B cell (primary cell): ENCODE data around the gene IDI2. TPM values are rescaled to one million over a fixed set of nuclear protein-coding genes. Genes with fewer than 3 reads are reported as not detected.

Source experiments
- ATAC-seq: fragments of 200-7000 bp; cut with Tn5 transposase; one replicate; pipeline ENCODE4 v1.10.0; 2021; ENCODE audit warnings: low read depth, mild to moderate bottlenecking, moderate number of reproducible peaks, moderate library complexity
- CTCF ChIA-PET: fragments of 350-600 bp; sonication (Branson Sonifier 250); formaldehyde crosslinking; loops from one replicate; lab custom pipeline; 2021; ENCODE audit warnings: antibody characterized with exemption, inconsistent platforms; lab: Charles Lee
- POLR2A ChIA-PET: fragments of 350-600 bp; sonication (Branson Sonifier 250); formaldehyde crosslinking; loops from one replicate; lab custom pipeline; 2021; ENCODE audit warnings: antibody characterized with exemption; lab: Charles Lee
- DNase-seq: peaks from one replicate; pipeline ENCODE4 v3.0.0; 2013
- H2AFZ ChIP-seq: 2 replicates; pipeline ENCODE4 v1.6.1; 2012; ENCODE audit warnings: mild to moderate bottlenecking, low read depth, low read length; ENCODE audit not compliant: insufficient read depth, poor library complexity, severe bottlenecking
- H3K27ac ChIP-seq, 2 donors: 1 replicate in 1 of 2; 2 replicates in 1 of 2; pipeline ENCODE4 v1.5.1; 2012 to 2013; ENCODE audit warnings: low read length in 2 of 2, mild to moderate bottlenecking in 2 of 2, moderate library complexity in 1 of 2
- H3K27me3 ChIP-seq, 4 experiments: fragments of 200-600 bp in 1 of 4; sonication (generic) in 1 of 4; replicated peaks in 1 of 4; 1 replicate in 2 of 4; 2 replicates in 2 of 4; pipeline versions ENCODE4 v1.6.1 to v1.7.0; 2013 to 2016; ENCODE audit warnings: low read length in 3 of 4, mild to moderate bottlenecking in 2 of 4, mixed read lengths in 1 of 4, moderate library complexity in 1 of 4; ENCODE audit not compliant: insufficient read depth in 4 of 4, control insufficient read depth in 3 of 4; ENCODE audit errors: control extremely low read depth in 1 of 4
- H3K36me3 ChIP-seq, 2 experiments: replicated peaks in 1 of 2; 1 replicate in 1 of 2; 2 replicates in 1 of 2; pipeline versions ENCODE4 v1.6.1 to v1.7.1; 2013; ENCODE audit warnings: low read length in 1 of 2; ENCODE audit not compliant: insufficient read depth in 2 of 2, control insufficient read depth in 1 of 2; ENCODE audit errors: control extremely low read depth in 1 of 2, extremely low read depth in 1 of 2
- H3K4me1 ChIP-seq, 2 donors: fragments of 200-600 bp in 1 of 2; sonication (generic) in 1 of 2; 1 replicate in 1 of 2; 2 replicates in 1 of 2; pipeline versions ENCODE4 v1.5.1 to v1.6.1; 2013 to 2017; ENCODE audit warnings: low read length in 2 of 2; ENCODE audit not compliant: control insufficient read depth in 2 of 2, insufficient read depth in 2 of 2
- H3K4me2 ChIP-seq: replicated peaks from 2 replicates; pipeline ENCODE3; 2012; ENCODE audit warnings: mild to moderate bottlenecking, low read depth, low read length; ENCODE audit not compliant: poor library complexity, severe bottlenecking
- H3K4me3 ChIP-seq, 5 experiments: fragments of 200-600 bp in 1 of 5; sonication (generic) in 1 of 5; 1 replicate in 3 of 5; 2 replicates in 2 of 5; pipeline versions ENCODE4 v1.5.1 to v1.7.0; 2011 to 2016; ENCODE audit warnings: low read length in 4 of 5, mild to moderate bottlenecking in 4 of 5, low read depth in 2 of 5, control low read depth in 1 of 5, moderate library complexity in 1 of 5; ENCODE audit not compliant: insufficient read depth in 1 of 5; ENCODE audit errors: control extremely low read depth in 1 of 5, extremely low read depth in 1 of 5
- H3K79me2 ChIP-seq: fragments of 200-600 bp; sonication (generic); one replicate; pipeline ENCODE4 v1.6.0; 2016; ENCODE audit warnings: low read length; ENCODE audit not compliant: control insufficient read depth, insufficient read depth
- H3K9ac ChIP-seq: fragments of 200-600 bp; sonication (generic); 2 replicates; pipeline ENCODE4 v1.6.1; 2017; ENCODE audit warnings: mild to moderate bottlenecking, low read length, moderate library complexity
- H3K9me3 ChIP-seq, 3 donors: one replicate each; pipeline versions ENCODE4 v1.6.1 to v1.7.1; 2013; ENCODE audit warnings: low read length in 2 of 3; ENCODE audit not compliant: control insufficient read depth in 2 of 3, insufficient read depth in 1 of 3; ENCODE audit errors: control extremely low read depth in 1 of 3
- H4K20me1 ChIP-seq: 2 replicates; pipeline ENCODE4 v1.6.0; 2012; ENCODE audit warnings: mild to moderate bottlenecking, low read length; ENCODE audit not compliant: insufficient read depth, control insufficient read depth, poor library complexity, severe bottlenecking
- H3K27ac Mint-ChIP-seq: one replicate; pipeline ENCODE4 v1.8.0; 2021; ENCODE audit warnings: mixed read lengths
- H3K27me3 Mint-ChIP-seq: one replicate; pipeline ENCODE4 v1.8.0; 2021; ENCODE audit warnings: mixed read lengths
- H3K4me1 Mint-ChIP-seq: one replicate; pipeline ENCODE4 v1.8.0; 2021; ENCODE audit warnings: mixed read lengths
- H3K4me3 Mint-ChIP-seq: one replicate; pipeline ENCODE4 v1.8.0; 2021; ENCODE audit warnings: mixed read lengths
- H3K9me3 Mint-ChIP-seq: one replicate; pipeline ENCODE4 v1.8.0; 2022; ENCODE audit warnings: mixed read lengths; ENCODE audit not compliant: insufficient read depth
- CTCF ChIP-seq: fragments of 200-600 bp; IDR thresholded peaks from one replicate; pipeline ENCODE4 v1.8.0; 2022; ENCODE audit warnings: antibody characterized with exemption, mild to moderate bottlenecking
- EZH2 ChIP-seq: IDR thresholded peaks from 2 replicates; pipeline ENCODE4 v1.6.1; 2012; ENCODE audit warnings: borderline replicate concordance, low read depth, mild to moderate bottlenecking, moderate library complexity, low read length; ENCODE audit not compliant: insufficient read depth, poor library complexity, severe bottlenecking
- WGBS: methylation state at CpG from one replicate; pipeline ENCODE4 v1.1.5; 2013; ENCODE audit warnings: missing lambda C conversion rate; ENCODE audit not compliant: insufficient coverage; 5-methylcytosine and 5-hydroxymethylcytosine counted together
- intact Hi-C: fragments of 100-400 bp; cut with micrococcal nuclease; formaldehyde crosslinking; loops from one replicate; pipeline ENCODE4 v1.10.0; 2022
- polyA plus RNA-seq: library from polyadenylated mRNA; depleted of rRNA; stranded (reverse); fragments of >200 nt; gene quantifications from 2 replicates; pipeline ENCODE4 v1.2.3, GENCODE V29; 2012
- total RNA-seq, 2 donors: library from RNA; stranded (reverse); fragments of 120-200 nt in 1 of 2; gene quantifications; 1 replicate in 1 of 2; 2 replicates in 1 of 2; pipeline versions ENCODE4 v1.2.3 to v1.2.4, GENCODE V29; 2013 to 2022

The IDI2 gene
- total and polyA plus RNA-seq, 2 donors (not counting 1 experiment from before 2014, with no cell fraction given), result not detected

GRCh38 chr10:1064964-1065247 is 39.2 kb upstream of the IDI2 start:
- H3K4me3 Mint-ChIP-seq, result no peak overlapping the region
- peaks cover 30% of the 10 kb centered on the region for H3K4me1 Mint-ChIP-seq
- H3K4me3 ChIP-seq, result no peak overlapping the region
- 100% methylated on average over 2 of the region's 4 CpGs for WGBS
- peaks cover 54% of the 10 kb centered on the region for H4K20me1 ChIP-seq
- no peak overlapping the region for H3K27ac Mint-ChIP-seq
- ChIA-PET CTCF (interaction anchor here (0.5 kb wide), 1 partner anchor 214 kb away, joined by 3 read pairs; no protein-coding TSS in a partner anchor), POLR2A (no interaction called here)
- no peak overlapping the region for H3K9ac ChIP-seq
- no peak for DNase-seq
- no peaks in the 10 kb centered on the region for H3K27me3 Mint-ChIP-seq
- H3K36me3 ChIP-seq, result peaks cover 1 to 14% of the 10 kb centered on the region in 2 experiments
- H3K4me2 ChIP-seq, result no peak overlapping the region
- no peaks in the 10 kb centered on the region for H3K27me3 ChIP-seq
- H3K79me2 ChIP-seq, result peaks cover 63% of the 10 kb centered on the region
- H3K9me3 ChIP-seq, result no peaks in the 10 kb centered on the region
- ATAC-seq, result no peak
- H3K4me1 ChIP-seq, result no peaks in the 10 kb centered on the region
- no peaks in the 10 kb centered on the region for H3K9me3 Mint-ChIP-seq
- intact Hi-C loops, result no loop called here
- no peak overlapping the region for H2AFZ ChIP-seq
- TF ChIP-seq CTCF (no peak), EZH2 (no peak)
- H3K27ac ChIP-seq, result no peak overlapping the region

- no peak for DNase-seq
- TF ChIP-seq CTCF, result no peak
- TF ChIP-seq EZH2, result no peak
- H3K4me1 ChIP-seq, result no peaks in the 10 kb centered on the region
- no peaks in the 10 kb centered on the region for H3K9me3 ChIP-seq
- no peak overlapping the region for H3K4me3 ChIP-seq
- Mint-ChIP-seq H3K27me3 (no peaks in the 10 kb centered on the region), H3K4me1 (peaks cover 27% of the 10 kb centered on the region), H3K4me3 (no peak overlapping the region), H3K27ac (no peak overlapping the region), H3K9me3 (no peaks in the 10 kb centered on the region)
- H3K79me2 ChIP-seq, result peaks cover 71% of the 10 kb centered on the region
- H3K9ac ChIP-seq, result no peak overlapping the region
- ChIA-PET POLR2A (no interaction called here), CTCF (no interaction called here)
- peaks cover 50% of the 10 kb centered on the region for H4K20me1 ChIP-seq
- peaks cover 3 to 14% of the 10 kb centered on the region in 2 experiments for H3K36me3 ChIP-seq
- 65% methylated on average over 5 of the region's 7 CpGs for WGBS
- no peak overlapping the region for H3K4me2 ChIP-seq
- H2AFZ ChIP-seq, result no peak overlapping the region
- intact Hi-C loops, result no loop called here
- ATAC-seq, result no peak
- no peaks in the 10 kb centered on the region for H3K27me3 ChIP-seq
- no peak overlapping the region for H3K27ac ChIP-seq
Observed at GRCh38 chr10:1063232-1063865, 37.7 kb upstream of the IDI2 start.
